NCI-H510A (cell line): ENCODE measurements around the gene VILL.
"Not testable (repeated sequence)": the region's sequence is repeated elsewhere in the genome, so short reads cannot be mapped to it uniquely, and the experiment has no call there.

Source experiments
- DNase-seq: peaks from one replicate; lab custom pipeline; 2025; lab: John Stamatoyannopoulos, UW

Gene VILL

DNA sequence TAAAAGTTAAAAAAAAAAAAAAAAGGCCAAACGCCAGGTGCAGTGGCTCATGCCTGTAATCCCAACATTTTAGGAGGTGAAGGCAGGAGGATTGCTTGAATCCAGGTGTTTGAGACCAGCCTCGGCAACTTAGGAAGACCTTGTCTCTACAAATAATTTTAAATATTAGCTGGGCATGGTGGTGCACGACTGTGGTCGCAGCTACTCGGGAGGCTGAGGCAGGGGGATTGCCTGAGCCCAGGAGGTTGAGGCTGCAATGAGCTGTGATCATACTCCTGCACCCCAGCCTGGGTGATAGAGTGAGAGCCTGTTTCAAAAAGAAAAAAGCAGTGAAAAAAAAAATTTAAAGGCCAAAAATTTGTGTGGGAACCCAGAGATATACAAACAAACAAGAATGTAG lies 45.7 kb downstream of the VILL start:
- DNase-seq: no peak

DNA sequence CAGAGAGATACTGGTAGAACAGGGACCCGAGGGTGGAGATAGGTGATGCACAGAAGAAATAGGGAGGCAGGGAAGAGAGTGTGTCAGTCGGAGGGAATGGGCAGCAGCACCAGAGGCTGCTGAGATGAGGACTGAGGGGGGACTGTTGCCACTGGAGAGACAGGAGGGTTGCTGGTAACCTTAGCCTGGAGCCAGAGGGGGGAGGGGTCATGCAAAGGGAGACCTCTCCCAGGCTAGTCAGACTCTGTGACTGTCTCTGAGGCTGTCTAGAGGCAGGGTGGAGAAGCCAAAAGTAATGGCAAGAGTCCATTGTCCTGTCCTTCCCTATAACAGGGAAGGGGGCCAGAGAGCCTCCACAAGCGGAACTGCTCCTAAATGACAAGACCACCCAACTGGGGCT lies 46.3 kb downstream of the VILL start:
- DNase-seq: no peak

DNA sequence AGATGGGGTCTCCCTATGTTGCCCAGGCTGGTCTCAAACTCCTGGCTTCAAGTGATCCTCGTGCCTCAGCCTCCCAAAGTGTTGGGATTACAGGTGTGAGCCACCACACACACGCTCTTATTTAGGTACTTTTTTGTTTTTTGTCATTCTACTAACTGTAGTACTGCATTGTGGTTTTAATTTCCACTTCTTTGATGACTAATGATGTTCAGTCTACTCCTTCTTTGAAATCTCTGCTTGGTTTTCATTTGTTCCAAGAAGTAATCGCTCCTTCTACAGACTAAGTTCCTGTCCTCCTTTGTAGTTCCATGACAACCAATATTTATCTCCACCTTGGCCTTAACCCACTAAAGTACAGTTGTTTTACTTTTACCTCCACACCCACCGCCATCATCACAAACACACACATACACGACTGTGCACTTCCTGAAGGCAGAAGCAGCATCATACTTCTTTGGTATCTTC lies 47.9 kb downstream of the VILL start:
- no peak for DNase-seq

DNA sequence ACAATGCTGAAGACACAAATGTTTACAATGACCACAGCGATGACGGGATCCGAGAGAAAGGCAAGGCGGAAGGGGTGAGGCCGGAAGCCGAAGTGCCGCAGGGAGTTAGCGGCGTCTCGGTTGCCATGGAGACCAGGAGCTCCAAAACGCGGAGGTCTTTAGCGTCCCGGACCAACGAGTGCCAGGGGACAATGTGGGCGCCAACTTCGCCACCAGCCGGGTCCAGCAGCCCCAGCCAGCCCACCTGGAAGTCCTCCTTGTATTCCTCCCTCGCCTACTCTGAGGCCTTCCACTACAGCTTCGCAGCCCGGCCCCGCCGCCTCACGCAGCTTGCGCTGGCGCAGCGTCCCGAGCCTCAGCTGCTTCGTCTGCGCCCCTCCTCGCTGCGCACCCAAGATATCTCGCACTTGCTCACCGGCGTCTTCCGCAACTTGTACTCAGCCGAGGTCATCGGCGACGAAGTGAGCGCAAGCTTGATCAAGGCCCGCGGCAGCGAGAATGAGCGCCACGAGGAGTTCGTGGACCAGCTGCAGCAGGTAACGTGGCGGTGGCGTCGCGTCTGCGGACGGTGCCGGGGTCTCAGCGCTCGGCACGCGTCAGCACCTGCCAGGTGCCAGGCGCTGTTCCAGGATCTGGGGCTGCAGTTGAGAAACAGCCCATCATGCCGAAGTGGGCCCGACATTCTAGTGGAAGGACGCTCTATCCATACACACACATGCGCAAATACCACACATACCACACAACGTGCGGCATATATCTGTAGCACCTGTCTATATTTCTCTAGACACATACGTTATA lies 48.7 kb downstream of the VILL start, which contains the start of gene DLEC1:
TSS of gene DLEC1 (plus strand) at position 108 of the 798 bp plus-strand sequence. CDS start at position 126, 18 bp downstream.
- DNase-seq: no peak

DNA sequence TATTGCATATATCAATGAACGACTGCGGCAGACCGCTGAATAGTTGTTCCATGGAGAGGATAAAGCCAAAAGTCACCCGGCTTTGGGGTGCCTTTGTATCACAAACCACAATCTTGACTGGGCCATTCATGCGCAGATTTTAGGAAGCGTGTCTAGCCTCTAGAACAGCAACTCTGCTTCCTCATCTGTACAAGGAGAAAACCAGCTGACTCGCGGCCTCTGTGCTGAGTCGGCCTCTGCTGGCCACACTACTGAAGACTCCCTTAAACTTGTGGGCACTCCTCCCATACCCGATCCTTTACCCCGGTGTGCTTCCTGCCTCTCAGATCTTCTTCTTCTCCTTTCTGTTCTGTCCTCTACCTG lies 49.3 kb downstream of the VILL start:
- DNase-seq: no peak

DNA sequence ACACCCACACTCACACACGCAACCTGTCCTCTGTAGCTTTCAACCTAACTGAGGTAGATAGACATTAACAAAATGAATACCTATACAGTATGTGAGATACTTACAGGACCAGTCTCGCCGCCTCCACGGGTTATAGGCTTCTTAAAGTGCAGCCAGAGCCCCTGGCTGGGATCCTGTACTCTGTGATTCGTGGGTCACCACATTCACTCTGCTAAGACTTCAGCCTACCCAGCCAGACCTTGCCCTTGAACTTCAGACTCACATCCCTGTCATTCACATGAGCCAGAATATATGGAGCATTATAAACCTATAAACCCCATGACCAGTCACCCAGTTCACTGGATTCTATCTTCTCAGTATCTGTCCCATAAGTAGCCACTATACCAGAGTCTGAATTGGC lies 49.8 kb downstream of the VILL start:
- DNase-seq: no peak

DNA sequence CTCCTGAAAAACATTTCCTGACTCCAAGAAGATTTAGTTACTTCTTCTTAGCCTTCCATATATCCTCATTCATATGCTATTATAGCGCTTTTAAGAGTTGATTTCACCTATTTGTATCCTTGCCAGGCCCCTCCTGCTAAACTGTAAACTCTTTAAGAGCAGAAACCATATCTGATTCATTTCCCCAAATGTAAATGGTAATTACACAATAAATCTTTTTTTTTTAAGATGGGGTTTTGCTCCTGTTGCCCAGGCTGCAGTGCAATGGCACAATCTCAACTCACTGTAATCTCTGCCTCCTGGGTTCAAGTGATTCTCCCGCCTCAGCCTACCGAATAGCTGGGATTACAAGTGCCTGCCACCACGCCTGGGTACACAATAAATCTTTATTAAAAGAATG lies 52.9 kb downstream of the VILL start:
- DNase-seq: no peak

DNA sequence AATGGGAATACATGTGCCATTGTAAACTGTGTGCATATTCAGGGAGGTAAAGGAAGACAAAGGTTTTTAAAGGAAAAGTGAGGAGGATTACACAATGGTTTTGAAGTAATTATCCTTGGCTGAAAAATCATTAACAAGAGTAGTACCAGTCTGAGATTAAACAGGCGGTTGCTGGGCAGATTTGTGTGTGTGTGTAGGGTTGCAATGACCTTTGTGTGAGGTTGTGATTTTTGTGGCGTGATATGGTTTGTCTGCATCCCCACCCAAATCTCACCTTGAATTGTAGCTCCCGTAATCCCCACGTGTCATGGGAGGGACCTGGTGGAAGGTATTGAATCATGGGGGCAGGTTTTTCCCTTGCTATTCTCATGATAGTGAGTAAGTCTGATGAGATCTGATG lies 55.4 kb downstream of the VILL start:
- DNase-seq: no peak

DNA sequence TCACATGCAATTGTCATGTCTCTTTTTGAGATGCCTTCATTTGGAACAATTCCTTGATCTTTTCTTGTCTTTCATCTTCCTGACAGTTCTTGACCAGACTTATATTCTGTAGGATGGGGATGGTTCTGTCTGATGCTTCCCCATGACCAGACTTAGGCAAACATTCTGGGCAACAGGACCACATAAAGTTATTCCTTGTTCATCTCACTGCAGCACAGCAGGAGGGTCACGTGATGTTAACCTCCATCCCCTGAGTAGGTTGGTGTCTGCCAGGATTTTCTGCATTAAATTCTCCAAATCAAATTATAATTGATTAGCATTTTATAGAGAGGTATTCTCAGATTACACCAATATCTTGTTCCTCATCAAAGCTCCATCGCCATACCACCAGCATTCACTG lies 56.2 kb downstream of the VILL start:
- DNase-seq: no peak

DNA sequence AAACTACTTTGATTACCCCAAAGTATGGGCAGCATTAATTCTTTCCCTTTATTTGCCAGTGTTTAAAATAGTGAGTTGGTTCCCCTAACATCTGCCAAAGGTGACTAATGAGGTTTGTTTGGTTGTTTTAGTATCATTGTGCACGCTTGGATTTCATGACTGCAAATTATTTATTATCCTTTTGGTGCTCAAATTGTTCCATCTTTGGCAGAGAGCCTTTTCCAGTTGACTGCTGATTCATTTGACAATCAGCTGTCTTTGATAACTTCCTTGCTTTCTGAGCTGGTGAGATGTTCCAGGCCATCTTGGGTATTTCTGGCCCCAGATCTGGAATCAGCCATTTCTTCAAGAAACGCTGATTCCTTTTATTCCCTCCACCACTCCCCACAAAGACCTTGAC lies 57.3 kb downstream of the VILL start:
- DNase-seq: no peak

DNA sequence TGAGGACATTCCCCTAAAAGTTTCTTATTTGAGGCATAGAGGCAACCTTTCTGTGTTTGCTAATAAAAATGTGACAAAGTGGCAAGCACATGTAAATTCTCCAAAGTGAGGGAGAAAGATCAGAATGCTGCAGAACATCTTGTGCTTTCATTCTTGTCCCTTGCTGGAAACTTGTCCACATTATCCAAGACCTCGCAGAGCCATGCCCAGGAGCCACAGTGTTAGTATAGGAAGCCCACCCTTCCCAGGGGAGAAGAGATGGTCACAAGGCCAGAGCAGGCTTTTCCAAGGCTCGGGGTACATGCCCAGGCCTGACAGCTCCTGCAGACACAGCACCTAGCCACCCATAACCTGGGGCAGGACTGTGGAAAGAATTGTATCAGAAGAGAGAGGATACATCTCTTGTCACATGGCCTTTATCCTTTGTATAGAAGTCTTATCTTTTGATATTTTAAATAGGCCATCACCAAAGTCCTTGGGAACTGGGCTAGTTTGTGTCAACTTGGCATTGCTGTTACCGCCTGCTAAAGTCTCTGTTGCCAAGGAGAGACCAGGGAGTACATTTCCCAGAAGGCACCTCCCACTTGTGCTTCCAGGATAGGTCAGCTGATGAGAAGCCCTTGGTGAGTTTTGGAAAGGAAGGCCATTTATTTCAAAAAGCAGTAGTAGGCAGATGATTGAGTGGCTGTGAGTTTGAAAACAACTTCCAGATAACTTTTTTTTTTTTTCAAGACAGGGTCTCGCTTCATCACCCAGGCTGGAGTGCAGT lies 59.0 kb downstream of the VILL start:
- DNase-seq: no peak

DNA sequence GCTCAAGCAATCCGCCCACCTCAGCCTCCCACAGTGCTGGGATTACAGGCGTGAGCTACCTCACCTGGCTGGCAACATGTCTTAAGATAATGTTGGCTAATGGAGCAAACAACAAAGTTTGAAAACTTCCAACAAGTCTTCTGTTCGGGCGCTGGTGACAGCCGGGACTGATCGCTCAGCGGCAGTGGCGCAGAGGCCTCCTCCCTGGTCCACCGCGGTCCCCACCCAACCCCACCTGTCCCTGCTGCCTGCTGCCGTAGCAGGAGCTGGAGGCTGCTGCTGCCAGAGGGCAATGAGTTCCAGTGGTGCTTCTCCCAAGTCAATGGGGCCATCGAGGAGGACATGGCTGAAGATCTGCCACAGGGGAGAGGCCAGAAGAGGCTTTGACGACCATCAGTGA lies 60.5 kb downstream of the VILL start:
- no peak for DNase-seq

DNA sequence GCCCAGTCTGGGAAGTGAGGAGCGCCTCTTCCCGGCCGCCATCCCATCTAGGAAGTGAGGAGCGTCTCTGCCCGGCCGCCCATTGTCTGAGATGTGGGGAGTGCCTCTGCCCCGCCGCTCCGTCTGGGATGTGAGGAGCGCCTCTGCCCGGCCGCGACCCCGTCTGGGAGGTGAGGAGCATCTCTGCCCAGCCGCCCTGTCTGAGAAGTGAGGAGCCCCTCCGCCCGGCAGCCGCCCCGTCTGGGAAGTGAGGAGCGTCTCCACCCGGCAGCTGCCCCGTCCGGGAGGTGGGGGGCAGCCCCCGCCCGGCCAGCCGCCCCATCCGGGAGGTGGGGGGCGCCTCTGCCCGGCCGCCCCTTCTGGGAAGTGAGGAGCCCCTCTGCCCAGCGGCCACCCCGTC lies 62.7 kb downstream of the VILL start:
- DNase-seq: not testable (repeated sequence)

DNA sequence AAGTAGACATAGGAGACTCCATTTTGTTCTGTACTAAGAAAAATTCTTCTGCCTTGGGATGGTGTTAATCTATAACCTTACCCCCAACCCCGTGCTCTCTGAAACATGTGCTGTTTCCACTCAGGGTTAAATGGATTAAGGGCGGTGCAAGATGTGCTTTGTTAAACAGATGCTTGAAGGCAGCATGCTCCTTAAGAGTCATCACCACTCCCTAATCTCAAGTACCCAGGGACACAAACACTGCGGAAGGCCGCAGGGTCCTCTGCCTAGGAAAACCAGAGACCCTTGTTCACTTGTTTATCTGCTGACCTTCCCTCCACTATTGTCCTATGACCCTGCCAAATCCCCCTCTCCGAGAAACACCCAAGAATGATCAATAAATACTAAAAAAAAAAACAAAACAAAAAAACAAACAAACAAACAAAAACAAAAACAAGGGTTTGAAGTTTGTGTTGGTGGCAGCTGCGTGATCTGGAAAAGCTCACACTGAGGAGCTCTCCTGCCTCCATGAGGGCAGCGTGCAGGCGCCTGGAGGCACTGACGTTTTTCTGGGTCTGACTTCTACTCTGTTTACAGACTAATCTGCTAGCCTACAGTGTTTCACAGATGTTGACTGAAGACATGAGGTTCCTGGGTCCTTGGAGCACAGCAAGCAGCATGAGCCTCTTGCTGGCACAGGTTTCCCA lies 63.4 kb downstream of the VILL start:
- not testable (repeated sequence) for DNase-seq

DNA sequence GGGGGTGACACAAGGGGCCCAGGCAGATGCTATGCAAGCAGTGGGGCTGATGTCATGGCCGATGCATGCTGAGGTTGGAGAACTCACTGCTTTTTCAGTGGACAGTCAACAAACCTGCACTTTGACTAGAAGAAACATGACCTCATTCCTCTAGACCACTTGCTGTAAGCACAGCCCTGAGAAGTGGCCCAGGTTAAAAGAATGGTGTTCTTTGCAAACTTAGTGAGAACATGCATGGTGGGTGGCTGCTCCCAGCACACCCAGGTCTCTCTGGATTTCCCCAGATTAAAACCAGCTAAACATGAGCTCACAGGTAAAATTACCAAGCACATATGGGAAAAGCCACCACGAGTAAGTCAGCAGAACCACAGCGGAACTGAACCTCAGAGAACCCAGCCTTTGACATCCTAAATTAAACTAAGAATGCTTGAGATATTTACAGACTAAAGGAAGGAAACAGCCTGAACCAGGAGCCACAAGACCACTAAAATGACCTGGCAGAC lies 64.0 kb downstream of the VILL start:
- no peak for DNase-seq
